Measurements from ENCODE around the gene PRAME. TPM values are rescaled to one million over a fixed set of nuclear protein-coding genes. Genes with fewer than 3 reads are reported as not detected.

Gene PRAME
- total and polyA plus RNA-seq, 2 donors (not counting 3 experiments of a cell fraction or from before 2014, with no cell fraction given) = 0.07 TPM; not detected in 1

DNA sequence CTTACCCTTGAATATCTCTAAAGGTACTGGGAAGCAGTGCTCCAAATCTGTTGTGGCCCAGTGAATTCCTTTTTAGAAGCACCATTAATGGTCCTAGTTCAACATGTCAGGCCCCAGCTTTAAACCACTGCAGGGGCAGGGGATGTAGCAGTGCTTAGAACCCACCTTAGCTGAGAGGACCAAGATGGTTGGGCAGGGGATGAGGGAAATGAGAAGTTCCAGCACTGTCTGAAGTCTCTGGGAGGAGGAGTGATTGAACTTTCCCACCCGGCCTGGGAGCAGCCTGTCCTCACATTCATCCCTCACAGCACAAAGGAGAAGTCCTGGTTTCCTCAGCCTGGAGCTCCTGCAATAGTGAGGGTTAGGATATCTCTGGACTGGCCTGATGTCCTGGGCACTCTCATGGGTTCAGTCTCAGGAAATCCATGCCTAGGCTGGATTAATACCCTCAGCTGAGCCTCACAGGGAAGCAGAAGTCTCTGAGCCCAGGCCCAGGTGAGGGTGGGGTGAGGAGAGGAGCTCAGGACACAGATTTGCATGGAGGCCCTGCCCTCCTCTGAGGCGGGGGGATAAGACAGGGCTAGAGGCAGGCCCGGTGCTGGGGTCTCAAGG lies 28.6 kb upstream of the PRAME start:
- no peaks in the 10 kb centered on the region for H3K4me1 ChIP-seq (ENCODE audit: control insufficient read depth, extremely low read depth, insufficient read depth, low read length)
- no peaks in the 10 kb centered on the region for H4K20me1 ChIP-seq (replicated peaks; ENCODE audit: control insufficient read depth, extremely low read depth, insufficient read depth, low read length)
- dilution Hi-C loops (cut with MboI; ENCODE audit: extremely low pct_ligation_motif_present, low sequenced_read_pairs) (no loop called here), intact Hi-C loops (cut with micrococcal nuclease) (loop anchor here (2.0 to 10.0 kb wide), 2 partner anchors 97 to 123 kb away; no protein-coding TSS in a partner anchor)
- POLR2A ChIA-PET = no interaction called here
- no peaks in the 10 kb centered on the region for H3K79me2 ChIP-seq (ENCODE audit: control insufficient read depth, insufficient read depth, low read length)
- H3K27me3 ChIP-seq (ENCODE audit: control insufficient read depth in 2 of 2, insufficient read depth in 2 of 2, low read length in 2 of 2) = peaks cover 2 to 9% of the 10 kb centered on the region in 2 experiments
- FAIRE-seq = no peak
- no peaks in the 10 kb centered on the region for H3K36me3 ChIP-seq (ENCODE audit: control insufficient read depth in 2 of 2, extremely low read depth in 1 of 2, insufficient read depth in 2 of 2, low read length in 2 of 2)
- no peak for DNase-seq (ENCODE audit: low read depth, low spot score)
- H3K9ac ChIP-seq (replicated peaks; ENCODE audit: extremely low read depth, insufficient read depth, low read length) = no peak overlapping the region
- TF ChIP-seq JUN (IDR thresholded peaks at IDR 0.05; ENCODE audit: borderline replicate concordance, insufficient read depth, insufficient read length, low read depth) (no peak), MYC (IDR thresholded peaks at IDR 0.05; ENCODE audit: low read depth, low read length) (no peak), POLR2AphosphoS5 (IDR thresholded peaks at IDR 0.05; ENCODE audit: insufficient read depth, low read depth, low read length) (no peak), FOS (IDR thresholded peaks at IDR 0.05; ENCODE audit: borderline replicate concordance, insufficient read depth, low read length) (no peak), POLR2A (IDR thresholded peaks at IDR 0.05; ENCODE audit: low read depth, low read length) (no peak), CTCF (IDR thresholded peaks at IDR 0.05; ENCODE audit: extremely low read depth in 1 of 2, insufficient read depth in 1 of 2, low read depth in 1 of 2, low read length in 2 of 2) (no peak)
- H3K4me2 ChIP-seq (ENCODE audit: insufficient read depth, low read length) = no peak overlapping the region
- BruUV-seq (replicated peaks) = no TSS peak
- CTCF ChIA-PET = interaction anchor here (0.7 to 7.9 kb wide), 31 partner anchors 9 to 296 kb away, joined by 3 to 126 read pairs (median 6); partner anchors contain the start of genes PRAME and ZNF280B
- no peak overlapping the region for H2AFZ ChIP-seq (ENCODE audit: low read depth, low read length)
- H3K9me3 ChIP-seq (replicated peaks; ENCODE audit: control insufficient read depth, insufficient read depth, low read length) = no peaks in the 10 kb centered on the region
- H3K27ac ChIP-seq (ENCODE audit: insufficient read depth, low read depth, low read length) = no peak overlapping the region
- no peak overlapping the region for H3K4me3 ChIP-seq (replicated peaks in 1 of 3; ENCODE audit: insufficient read depth in 1 of 3, low read depth in 1 of 3, low read length in 3 of 3)
- no peaks in the 10 kb centered on the region for H3K9me1 ChIP-seq (replicated peaks; ENCODE audit: control insufficient read depth, extremely low read depth, insufficient read depth, low read length)

Data from endothelial cell of umbilical vein (primary cell).